HEK293 (cell line): ENCODE results near the gene GUCY1A2.
A peak's percentile ranks its signal among the peaks of the same experiment; 100 is the strongest.

Experiments used
- CTCF ChIA-PET: fragments of 350-600 bp; formaldehyde crosslinking; extraction: SDS; loops from one replicate; lab custom pipeline; 2021; ENCODE audit warnings: antibody characterized with exemption; lab: Yijun Ruan, JAX
- POLR2A ChIA-PET: fragments of 300-600 bp; formaldehyde crosslinking; extraction: SDS; loops from one replicate; lab custom pipeline; 2020; ENCODE audit warnings: antibody characterized with exemption, inconsistent platforms; lab: Yijun Ruan, JAX
- H3K27ac ChIP-seq: fragments of 200-500 bp; sonication (Bioruptor generic); 2 replicates; pipeline ENCODE4 v1.5.1; 2014; ENCODE audit warnings: low read depth, low read length, control low read depth, inconsistent platforms; ENCODE audit errors: extremely low read depth
- H3K36me3 ChIP-seq, 2 experiments: fragments of 200-500 bp in 1 of 2; sonication (Bioruptor generic) in 1 of 2; 1 replicate in 1 of 2; 2 replicates in 1 of 2; pipeline ENCODE4 v1.5.1; 2014 to 2017; ENCODE audit warnings: inconsistent platforms in 2 of 2, low read length in 2 of 2; ENCODE audit not compliant: control insufficient read depth in 2 of 2, insufficient read depth in 1 of 2
- H3K4me1 ChIP-seq: fragments of 200-500 bp; sonication (Bioruptor generic); 2 replicates; pipeline ENCODE4 v1.5.1; 2014; ENCODE audit warnings: mild to moderate bottlenecking, low read length, inconsistent platforms; ENCODE audit not compliant: control insufficient read depth, insufficient read depth
- H3K4me3 ChIP-seq: 2 replicates; pipeline ENCODE4 v1.5.1; 2011; ENCODE audit warnings: low read depth, mild to moderate bottlenecking, control low read depth, low read length, moderate library complexity
- H3K9me3 ChIP-seq: fragments of 200-500 bp; sonication (Bioruptor generic); 2 replicates; pipeline ENCODE4 v1.5.1; 2014; ENCODE audit warnings: low read depth, low read length, inconsistent platforms; ENCODE audit not compliant: control insufficient read depth, insufficient read depth
- GLI4 ChIP-seq: fragments of 450-650 bp; formaldehyde crosslinking; IDR thresholded peaks from 2 replicates; pipeline ENCODE4 v1.5.1; 2016; ENCODE audit warnings: missing biosample characterization, missing genetic modification characterization
- HOXC10 ChIP-seq: sonication (generic); formaldehyde crosslinking; IDR thresholded peaks from 2 replicates; pipeline ENCODE4 v1.8.1; 2023; ENCODE audit warnings: mild to moderate bottlenecking, missing genetic modification reagents
- IKZF3 ChIP-seq: fragments of 450-650 bp; IDR thresholded peaks from 2 replicates; pipeline ENCODE4 v1.5.0; 2018; ENCODE audit warnings: missing biosample characterization, mild to moderate bottlenecking, missing genetic modification characterization, moderate library complexity
- SALL2 ChIP-seq: fragments of 450-650 bp; formaldehyde crosslinking; IDR thresholded peaks from 2 replicates; pipeline ENCODE4 v1.5.0; 2017; ENCODE audit warnings: missing biosample characterization, mild to moderate bottlenecking, missing genetic modification characterization, borderline replicate concordance
- YY1 ChIP-seq: fragments of 450-650 bp; formaldehyde crosslinking; IDR thresholded peaks from 2 replicates; pipeline ENCODE4 v1.5.1; 2018; ENCODE audit warnings: missing biosample characterization, missing genetic modification characterization
- ZEB2 ChIP-seq: fragments of 450-650 bp; formaldehyde crosslinking; IDR thresholded peaks from 2 replicates; pipeline ENCODE4 v1.5.1; 2016; ENCODE audit warnings: missing biosample characterization, missing genetic modification characterization
- ZNF121 ChIP-seq: fragments of 450-650 bp; formaldehyde crosslinking; IDR thresholded peaks from 2 replicates; pipeline ENCODE4 v1.5.1; 2016; ENCODE audit warnings: missing biosample characterization, missing genetic modification characterization
- ZNF148 ChIP-seq: fragments of 450-650 bp; formaldehyde crosslinking; IDR thresholded peaks from 2 replicates; pipeline ENCODE4 v1.5.0; 2017; ENCODE audit warnings: missing biosample characterization, missing genetic modification characterization, borderline replicate concordance
- ZNF23 ChIP-seq: fragments of 450-650 bp; formaldehyde crosslinking; IDR thresholded peaks from 2 replicates; pipeline ENCODE4 v1.5.1; 2016; ENCODE audit warnings: missing biosample characterization, missing genetic modification characterization, borderline replicate concordance
- ZNF248 ChIP-seq: fragments of 450-650 bp; formaldehyde crosslinking; IDR thresholded peaks from 2 replicates; pipeline ENCODE4 v1.5.1; 2017; ENCODE audit warnings: missing biosample characterization, missing genetic modification characterization
- ZNF324 ChIP-seq: fragments of 450-650 bp; formaldehyde crosslinking; IDR thresholded peaks from 2 replicates; pipeline ENCODE4 v1.5.1; 2016; ENCODE audit warnings: missing biosample characterization, missing genetic modification characterization
- ZNF335 ChIP-seq: fragments of 450-650 bp; formaldehyde crosslinking; conservative IDR thresholded peaks from 2 replicates; pipeline ENCODE4 v1.5.1; 2016; ENCODE audit warnings: missing biosample characterization, missing genetic modification characterization
- ZNF341 ChIP-seq: fragments of 450-650 bp; formaldehyde crosslinking; IDR thresholded peaks from 2 replicates; pipeline ENCODE4; 2016; ENCODE audit warnings: low read depth, missing biosample characterization, missing genetic modification characterization
- ZNF398 ChIP-seq: fragments of 450-650 bp; formaldehyde crosslinking; IDR thresholded peaks from 2 replicates; pipeline ENCODE4 v1.5.1; 2017; ENCODE audit warnings: missing biosample characterization, missing genetic modification characterization
- ZNF449 ChIP-seq: fragments of 450-650 bp; formaldehyde crosslinking; IDR thresholded peaks from 2 replicates; pipeline ENCODE4 v1.5.1; 2017; ENCODE audit warnings: missing biosample characterization, mild to moderate bottlenecking, missing genetic modification characterization, moderate library complexity
- ZNF510 ChIP-seq: fragments of 450-650 bp; formaldehyde crosslinking; IDR thresholded peaks from 2 replicates; pipeline ENCODE4 v1.5.1; 2018; ENCODE audit warnings: mild to moderate bottlenecking, missing genetic modification characterization, missing biosample characterization; ENCODE audit not compliant: insufficient replicate concordance
- ZNF513 ChIP-seq: fragments of 450-650 bp; IDR thresholded peaks from 2 replicates; pipeline ENCODE4 v1.5.1; 2018; ENCODE audit warnings: missing biosample characterization, missing genetic modification characterization
- ZNF518A ChIP-seq: fragments of 450-650 bp; formaldehyde crosslinking; conservative IDR thresholded peaks from 2 replicates; pipeline ENCODE4 v1.5.1; 2016; ENCODE audit warnings: low read depth, missing biosample characterization, missing genetic modification characterization
- ZNF548 ChIP-seq: fragments of 450-650 bp; formaldehyde crosslinking; IDR thresholded peaks from 2 replicates; pipeline ENCODE4 v1.5.1; 2016; ENCODE audit warnings: missing biosample characterization, missing genetic modification characterization
- ZNF654 ChIP-seq: fragments of 450-650 bp; formaldehyde crosslinking; IDR thresholded peaks from 2 replicates; pipeline ENCODE4 v1.5.1; 2016; ENCODE audit warnings: low read depth, missing biosample characterization, missing genetic modification characterization
- ZSCAN23 ChIP-seq: fragments of 450-650 bp; formaldehyde crosslinking; IDR thresholded peaks from 2 replicates; pipeline ENCODE4 v1.5.1; 2016; ENCODE audit warnings: missing biosample characterization, missing genetic modification characterization
- ZSCAN30 ChIP-seq: fragments of 450-650 bp; IDR thresholded peaks from 2 replicates; pipeline ENCODE4 v1.5.1; 2018; ENCODE audit warnings: missing biosample characterization, mild to moderate bottlenecking, missing genetic modification characterization, moderate library complexity
- ZXDB ChIP-seq: fragments of 450-650 bp; formaldehyde crosslinking; IDR thresholded peaks from 2 replicates; pipeline ENCODE4 v1.5.1; 2016; ENCODE audit warnings: missing biosample characterization, missing genetic modification characterization

GUCY1A2 gene

GRCh38 chr11:107017433-107018218 lies 650 bp downstream of the GUCY1A2 start:
- Histone ChIP-seq H3K36me3 (no peaks in the 10 kb centered on the region), H3K4me3 (peak overlapping the region; percentile 76), H3K4me1 (peaks cover 4% of the 10 kb centered on the region; the same call in 1 of the 2 replicates), H3K9me3 (no peaks in the 10 kb centered on the region), H3K27ac (peak overlapping the region; percentile 76; the same call in 1 of the 2 replicates)
- CTCF ChIA-PET = interaction anchor here (0.5 to 1.6 kb wide), 15 partner anchors 15 to 740 kb away, joined by 3 to 7 read pairs (median 4); no protein-coding TSS in a partner anchor
- POLR2A ChIA-PET = interaction anchor here (0.5 kb wide), 1 partner anchor 296 kb away, joined by 3 read pairs; no protein-coding TSS in a partner anchor
- TF ChIP-seq ZNF654 (tag by site-specific recombination) (peak; percentile 51), ZNF148 (tag by site-specific recombination) (no peak), ZNF518A (tag by site-specific recombination) (no peak), ZNF548 (tag by site-specific recombination) (no peak), ZNF324 (tag by site-specific recombination) (0 out of 2 replicates have a peak, but pooled peaks have one; percentile 37), ZNF449 (tag by site-specific recombination) (peak; percentile 38; the same call in 1 of the 2 replicates), ZSCAN30 (tag by site-specific recombination) (peak; percentile 69), YY1 (tag by site-specific recombination) (no peak), HOXC10 (CRISPR knock-in tag) (no peak), ZSCAN23 (tag by site-specific recombination) (no peak), ZNF398 (tag by site-specific recombination) (peak; percentile 38; the same call in 1 of the 2 replicates), ZXDB (tag by site-specific recombination) (0 out of 2 replicates have a peak, but pooled peaks have one; percentile 22), ZNF513 (tag by site-specific recombination) (no peak), ZNF248 (no peak), ZNF341 (peak; percentile 44; the same call in 1 of the 2 replicates), ZEB2 (tag by site-specific recombination) (peak; percentile 18; the same call in 1 of the 2 replicates), ZNF23 (no peak), ZNF335 (tag by site-specific recombination) (peak; percentile 33; the same call in 1 of the 2 replicates), IKZF3 (tag by site-specific recombination) (peak; percentile 73), ZNF121 (tag by site-specific recombination) (no peak), SALL2 (tag by site-specific recombination) (no peak), GLI4 (tag by site-specific recombination) (no peak), ZNF510 (tag by site-specific recombination) (no peak)
